Testis (tissue), 3 donors: ENCODE data around the gene MOV10. TPM values are rescaled to one million over a fixed set of nuclear protein-coding genes. Genes with fewer than 3 reads are reported as not detected.
"Not testable (repeated sequence)": the region's sequence is repeated elsewhere in the genome, so short reads cannot be mapped to it uniquely, and the experiment has no call there.

Experiments used
- DNase-seq: peaks from one replicate; pipeline ENCODE4 v3.0.0-alpha.2; 2019
- H3K27ac ChIP-seq, 2 donors: fragments of 200-600 bp; sonication (generic); one replicate each; pipeline ENCODE4 v1.5.1; 2019
- H3K27me3 ChIP-seq: fragments of 200-600 bp; sonication (generic); one replicate; pipeline ENCODE4 v1.5.1; 2019
- H3K36me3 ChIP-seq: fragments of 200-600 bp; sonication (generic); one replicate; pipeline ENCODE4 v1.5.1; 2017; ENCODE audit warnings: low read depth; ENCODE audit errors: missing control alignments
- H3K4me1 ChIP-seq: fragments of 200-600 bp; sonication (generic); one replicate; pipeline ENCODE4 v1.5.1; 2019
- H3K4me3 ChIP-seq, 2 donors: fragments of 200-600 bp; sonication (generic); one replicate each; pipeline ENCODE4 v1.5.1; 2017 to 2019
- H3K9me3 ChIP-seq: fragments of 200-600 bp; sonication (generic); one replicate; pipeline ENCODE4 v1.5.1; 2017
- POLR2A ChIP-seq: fragments of 450-650 bp; IDR thresholded peaks from one replicate; pipeline ENCODE4 v1.6.1; 2017; ENCODE audit warnings: antibody characterized with exemption, mild to moderate bottlenecking, moderate library complexity
- WGBS, 2 donors: methylation state at CpG; one replicate each; pipeline ENCODE4 v1.1.5; 2018; 5-methylcytosine and 5-hydroxymethylcytosine counted together
- intact Hi-C: fragments of 100-400 bp; cut with DNase I; formaldehyde crosslinking; loops from one replicate; pipeline ENCODE4 v1.15.1; 2023; ENCODE audit warnings: low total_unique reads
- polyA plus RNA-seq: library from polyadenylated mRNA; stranded (reverse); fragments of 350-450 nt; fragmentation: Illumina TruSeq; extraction: RNeasy Lipid Tissue Mini Kit (QIAGEN cat#74804); gene quantifications from one replicate; pipeline ENCODE4 v1.2.3, GENCODE V29; 2014; ENCODE audit warnings: low read depth, low replicate concordance; ENCODE audit not compliant: insufficient read depth
- total RNA-seq, 2 donors: library from RNA; depleted of rRNA; stranded (reverse); fragments of >200 nt; gene quantifications; one replicate each; pipeline ENCODE4 v1.2.3, GENCODE V29; 2016
- TF ChIP-seq, protein P1 (sequence below), 3 experiments: fragments of 450-650 bp in 2 of 3; fragments of 200-600 bp in 1 of 3; sonication (generic) in 1 of 3; IDR thresholded peaks; one replicate each; pipeline ENCODE4 v1.5.1; 2016 to 2019; ENCODE audit warnings: antibody characterized with exemption in 3 of 3, mild to moderate bottlenecking in 2 of 3, moderate library complexity in 1 of 3

MOV10 gene
- total and polyA plus RNA-seq, 3 donors from 2014 or later: 137 to 245 (median 240) TPM

DNA sequence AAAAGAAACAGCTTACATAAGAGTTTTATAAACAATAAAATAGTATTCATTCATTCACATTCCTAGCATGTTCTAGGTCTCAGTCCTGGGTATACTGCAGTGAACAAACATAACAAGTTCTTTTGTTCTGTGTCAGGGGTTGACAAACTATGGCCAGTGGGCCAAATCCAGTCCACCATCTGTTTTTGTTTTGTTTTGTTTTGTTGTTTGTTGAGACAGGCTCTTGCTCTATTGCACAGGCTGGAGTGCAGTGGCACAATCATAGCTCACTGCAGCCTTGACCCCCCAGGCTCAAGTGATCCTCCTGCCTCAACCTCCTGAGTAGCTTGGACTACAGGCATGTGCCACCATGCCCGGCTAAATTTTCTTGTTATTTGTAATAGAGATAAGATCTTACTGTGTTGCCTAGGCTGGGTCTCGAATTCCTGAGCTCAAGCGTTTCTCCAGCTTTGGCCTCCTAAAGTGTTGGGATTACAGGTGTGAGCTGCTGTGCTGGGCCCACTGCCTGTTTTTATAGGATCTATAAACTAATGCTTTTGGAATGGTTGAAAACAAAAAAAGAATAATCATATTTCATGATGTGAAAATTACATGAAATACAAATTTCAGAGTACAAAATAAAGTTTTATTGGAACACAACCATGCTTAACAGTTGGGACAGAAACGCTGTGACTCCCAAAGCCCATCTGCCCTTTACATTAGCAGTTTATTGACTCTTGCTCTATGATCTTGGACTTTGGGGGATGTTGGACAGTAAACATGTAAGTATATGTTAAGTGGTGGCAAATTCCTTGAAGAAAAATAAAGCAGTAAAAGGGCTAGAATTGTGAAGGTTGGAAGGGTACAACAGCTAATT, 37.0 kb upstream of the MOV10 start:
- TF ChIP-seq POLR2A: no peak
- TF ChIP-seq, protein P1, sequence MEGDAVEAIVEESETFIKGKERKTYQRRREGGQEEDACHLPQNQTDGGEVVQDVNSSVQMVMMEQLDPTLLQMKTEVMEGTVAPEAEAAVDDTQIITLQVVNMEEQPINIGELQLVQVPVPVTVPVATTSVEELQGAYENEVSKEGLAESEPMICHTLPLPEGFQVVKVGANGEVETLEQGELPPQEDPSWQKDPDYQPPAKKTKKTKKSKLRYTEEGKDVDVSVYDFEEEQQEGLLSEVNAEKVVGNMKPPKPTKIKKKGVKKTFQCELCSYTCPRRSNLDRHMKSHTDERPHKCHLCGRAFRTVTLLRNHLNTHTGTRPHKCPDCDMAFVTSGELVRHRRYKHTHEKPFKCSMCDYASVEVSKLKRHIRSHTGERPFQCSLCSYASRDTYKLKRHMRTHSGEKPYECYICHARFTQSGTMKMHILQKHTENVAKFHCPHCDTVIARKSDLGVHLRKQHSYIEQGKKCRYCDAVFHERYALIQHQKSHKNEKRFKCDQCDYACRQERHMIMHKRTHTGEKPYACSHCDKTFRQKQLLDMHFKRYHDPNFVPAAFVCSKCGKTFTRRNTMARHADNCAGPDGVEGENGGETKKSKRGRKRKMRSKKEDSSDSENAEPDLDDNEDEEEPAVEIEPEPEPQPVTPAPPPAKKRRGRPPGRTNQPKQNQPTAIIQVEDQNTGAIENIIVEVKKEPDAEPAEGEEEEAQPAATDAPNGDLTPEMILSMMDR (IDR thresholded peaks at IDR 0.05): no peak
- H3K9me3 ChIP-seq: no peaks in the 10 kb centered on the region
- no peak for DNase-seq
- WGBS, 2 donors: 67 to 70% methylated on average over 4 of the region's 4 CpGs
- H3K27me3 ChIP-seq: no peaks in the 10 kb centered on the region
- peak overlapping the region; percentile 71 to 73 for H3K27ac ChIP-seq
- H3K36me3 ChIP-seq: no peaks in the 10 kb centered on the region
- intact Hi-C loops: no loop called here
- no peak overlapping the region for H3K4me3 ChIP-seq
- peaks cover 29% of the 10 kb centered on the region for H3K4me1 ChIP-seq

DNA sequence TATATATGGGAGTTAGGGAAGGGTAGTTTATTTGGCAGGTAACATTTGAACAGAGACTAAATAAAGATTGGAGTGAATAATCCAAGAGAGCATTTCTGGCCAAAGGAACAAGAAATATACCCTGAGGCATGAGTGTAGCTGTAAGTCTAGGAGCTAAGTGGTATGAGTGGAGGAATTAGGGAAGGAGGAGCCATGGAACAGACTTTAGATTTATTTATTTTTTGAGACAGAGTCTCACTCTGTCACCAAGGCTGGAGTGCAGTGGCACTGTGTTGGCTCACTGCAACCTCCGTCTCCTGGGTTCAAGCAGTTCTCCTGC, 36.4 kb upstream of the MOV10 start:
- Histone ChIP-seq H3K27ac (peak overlapping the region; percentile 71 to 73), H3K4me3 (no peak overlapping the region), H3K27me3 (no peaks in the 10 kb centered on the region), H3K4me1 (peaks cover 29% of the 10 kb centered on the region), H3K9me3 (no peaks in the 10 kb centered on the region), H3K36me3 (no peaks in the 10 kb centered on the region)
- TF ChIP-seq POLR2A: no peak
- TF ChIP-seq, protein P1 (IDR thresholded peaks at IDR 0.05): no peak
- DNase-seq: no peak
- intact Hi-C loops: no loop called here
- 84 to 88% methylated on average over 1 of the region's 1 CpG for WGBS, 2 donors

DNA sequence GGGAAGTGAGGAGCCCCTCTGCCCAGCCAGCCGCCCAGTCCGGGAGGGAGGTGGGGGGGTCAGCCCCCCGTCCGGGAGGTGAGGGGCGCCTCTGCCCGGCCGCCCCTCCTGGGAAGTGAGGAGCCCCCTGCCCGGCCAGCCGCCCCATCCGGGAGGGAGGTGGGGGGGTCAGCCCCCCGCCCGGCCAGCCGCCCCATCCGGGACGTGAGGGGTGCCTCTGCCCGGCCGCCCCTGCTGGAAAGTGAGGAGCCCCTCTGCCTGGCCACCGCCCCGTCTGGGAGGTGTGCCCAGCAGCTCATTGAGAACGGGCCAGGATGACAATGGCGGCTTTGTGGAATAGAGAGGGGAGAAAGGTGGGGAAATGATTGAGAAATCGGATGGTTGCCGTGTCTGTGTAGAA, 34.0 kb upstream of the MOV10 start:
- H3K4me3 ChIP-seq: peak overlapping the region in 1 of 2 donors; percentile 35
- H3K36me3 ChIP-seq, DNase-seq, H3K9me3 ChIP-seq, intact Hi-C loops, H3K27me3 ChIP-seq: not testable (repeated sequence)
- peak overlapping the region; percentile 53 to 67 for H3K27ac ChIP-seq
- H3K4me1 ChIP-seq: peaks cover 18% of the 10 kb centered on the region
- 58 to 83% methylated on average over 10 to 19 of the region's 23 CpGs for WGBS, 2 donors

DNA sequence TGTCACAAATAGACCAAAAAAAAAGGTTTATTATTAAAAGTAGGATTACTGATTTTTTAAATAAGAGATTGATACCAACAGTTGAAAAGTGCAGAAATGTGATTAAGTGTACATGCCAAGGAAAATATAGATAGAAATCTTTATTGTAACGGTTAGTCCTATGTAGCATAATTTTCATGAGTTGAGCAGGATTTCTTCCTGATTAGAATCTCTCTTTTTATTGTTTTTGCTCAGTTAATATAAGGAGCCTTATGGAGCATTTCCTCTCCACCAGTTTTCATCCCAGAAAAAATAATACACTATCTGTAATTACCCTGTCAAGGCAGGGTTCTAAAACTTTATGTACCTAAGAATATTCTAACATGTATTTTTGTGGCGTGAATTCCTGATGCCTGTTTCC, 31.4 kb upstream of the MOV10 start:
- Histone ChIP-seq H3K4me1 (no peaks in the 10 kb centered on the region), H3K9me3 (no peaks in the 10 kb centered on the region), H3K36me3 (no peaks in the 10 kb centered on the region), H3K27ac (no peak overlapping the region), H3K4me3 (no peak overlapping the region), H3K27me3 (no peaks in the 10 kb centered on the region)
- 65 to 66% methylated on average over 2 of the region's 2 CpGs for WGBS, 2 donors
- TF ChIP-seq, protein P1 (IDR thresholded peaks at IDR 0.05): no peak
- TF ChIP-seq POLR2A: no peak
- DNase-seq: no peak
- intact Hi-C loops: no loop called here

DNA sequence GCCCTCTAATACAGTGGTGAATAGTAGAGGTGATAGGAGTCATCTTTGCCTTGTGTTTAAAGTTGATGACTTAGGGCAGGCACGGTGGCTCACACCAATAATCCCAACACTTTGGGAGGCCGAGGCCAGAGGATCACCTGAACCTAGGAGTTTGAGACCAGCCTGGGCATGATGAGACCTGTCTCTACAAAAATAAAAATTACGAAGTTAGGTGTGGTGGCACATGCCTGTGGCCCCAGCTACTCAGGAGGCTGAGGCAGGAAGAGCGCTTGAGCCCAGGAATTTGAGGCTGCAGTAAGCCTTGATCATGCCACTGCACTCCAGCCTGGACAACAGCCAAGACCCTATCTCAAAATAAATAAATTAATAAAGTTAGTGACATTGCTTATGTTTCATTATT, 28.2 kb upstream of the MOV10 start:
- Histone ChIP-seq H3K9me3 (no peaks in the 10 kb centered on the region), H3K36me3 (no peaks in the 10 kb centered on the region), H3K4me1 (no peaks in the 10 kb centered on the region), H3K4me3 (no peak overlapping the region), H3K27ac (no peak overlapping the region), H3K27me3 (no peaks in the 10 kb centered on the region)
- 94 to 95% methylated on average over 4 of the region's 4 CpGs for WGBS, 2 donors
- no peak for TF ChIP-seq POLR2A
- TF ChIP-seq, protein P1 (IDR thresholded peaks at IDR 0.05): no peak
- no peak for DNase-seq
- intact Hi-C loops: no loop called here
